Activated CD4-positive, alpha-beta T cell treated with anti-CD3 and anti-CD28 coated beads, Interleukin-2, amount 10 ng/mL, durations not matched to agents 7 days and 5 days (primary cell): ENCODE results near the gene RIPOR3. TPM values are rescaled to one million over a fixed set of nuclear protein-coding genes. Genes with fewer than 3 reads are reported as not detected.
"Not testable (repeated sequence)": the region's sequence is repeated elsewhere in the genome, so short reads cannot be mapped to it uniquely, and the experiment has no call there.

ENCODE experiments used
- CTCF ChIA-PET: fragments of 350-600 bp; sonication (Branson Sonifier 250); formaldehyde crosslinking; loops from one replicate; lab custom pipeline; 2021; ENCODE audit warnings: antibody characterized with exemption; lab: Charles Lee
- POLR2A ChIA-PET: fragments of 350-600 bp; sonication (Branson Sonifier 250); formaldehyde crosslinking; loops from one replicate; lab custom pipeline; 2021; ENCODE audit warnings: antibody characterized with exemption; lab: Charles Lee
- DNase-seq: peaks from one replicate; pipeline ENCODE4 v3.0.0-alpha.2; 2020
- H3K27ac Mint-ChIP-seq: one replicate; pipeline ENCODE4 v1.8.0; 2021; ENCODE audit warnings: mild to moderate bottlenecking, moderate library complexity, mixed read lengths
- H3K27me3 Mint-ChIP-seq: one replicate; pipeline ENCODE4 v1.8.0; 2021; ENCODE audit warnings: mixed read lengths
- H3K36me3 Mint-ChIP-seq: one replicate; pipeline ENCODE4 v1.8.0; 2021; ENCODE audit warnings: low read depth, mixed read lengths
- H3K4me1 Mint-ChIP-seq: one replicate; pipeline ENCODE4 v1.8.0; 2021; ENCODE audit warnings: mixed read lengths
- H3K4me3 Mint-ChIP-seq: one replicate; pipeline ENCODE4 v1.8.0; 2021; ENCODE audit warnings: mild to moderate bottlenecking, moderate library complexity, mixed read lengths
- H3K9me3 Mint-ChIP-seq: one replicate; pipeline ENCODE4 v1.8.0; 2021; ENCODE audit warnings: mixed read lengths
- total RNA-seq, 2 experiments: library from RNA; stranded (reverse); gene quantifications; one replicate each; pipeline ENCODE4 v1.2.3, GENCODE V29; 2021

The RIPOR3 gene
- total RNA-seq, 2 experiments from 2014 or later = not detected

DNA sequence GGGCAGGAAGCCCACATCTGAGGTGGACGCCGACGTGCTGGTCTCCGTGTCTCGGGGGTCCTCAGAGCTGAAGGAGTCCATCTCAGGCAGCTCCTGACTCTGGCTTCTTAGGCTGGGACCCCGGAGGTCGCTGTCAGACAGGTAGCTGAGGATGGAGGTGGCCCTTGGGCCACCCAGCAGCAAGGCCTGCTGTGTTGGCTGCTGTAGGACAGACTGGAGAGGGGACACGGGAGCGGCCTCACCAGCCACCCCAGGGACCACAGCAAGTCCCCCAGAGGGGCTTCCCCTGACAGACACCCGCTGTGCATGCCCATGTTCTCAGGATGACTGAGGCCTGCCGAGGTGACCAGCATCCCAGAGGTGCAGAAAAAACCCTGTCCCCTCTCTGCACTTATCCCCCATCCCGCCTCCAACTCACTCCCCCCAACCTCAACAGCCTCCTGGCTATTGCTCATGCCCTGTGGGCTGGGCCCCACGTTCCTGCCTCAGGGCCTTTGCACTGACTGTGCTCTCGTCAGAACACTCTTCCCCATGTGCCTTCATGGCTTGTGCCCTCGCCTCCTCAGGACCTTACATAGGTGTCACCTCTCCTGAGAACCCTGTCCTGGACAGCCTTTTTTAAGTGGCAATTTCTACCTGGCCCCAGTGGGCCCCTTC, 88.8 kb downstream of the RIPOR3 start:
- Mint-ChIP-seq H3K27me3 (peaks cover 3% of the 10 kb centered on the region), H3K9me3 (no peaks in the 10 kb centered on the region), H3K4me3 (no peak overlapping the region), H3K36me3 (no peaks in the 10 kb centered on the region), H3K4me1 (peaks cover 3% of the 10 kb centered on the region), H3K27ac (no peak overlapping the region)
- ChIA-PET POLR2A (no interaction called here), CTCF (interaction anchor here (1.6 kb wide), 1 partner anchor 14 kb away, joined by 5 read pairs; no protein-coding TSS in a partner anchor)
- no peak for DNase-seq

- H3K4me1 Mint-ChIP-seq = peaks cover 3% of the 10 kb centered on the region
- ChIA-PET POLR2A (no interaction called here), CTCF (interaction anchor here (1.6 kb wide), 1 partner anchor 13 kb away, joined by 5 read pairs; no protein-coding TSS in a partner anchor)
- H3K9me3 Mint-ChIP-seq = no peaks in the 10 kb centered on the region
- H3K27me3 Mint-ChIP-seq = peaks cover 3% of the 10 kb centered on the region
- H3K4me3 Mint-ChIP-seq = no peak overlapping the region
- H3K36me3 Mint-ChIP-seq = no peaks in the 10 kb centered on the region
- no peak overlapping the region for H3K27ac Mint-ChIP-seq
- no peak for DNase-seq
Observed at GRCh38 chr20:50601511-50602431, 89.6 kb downstream of the RIPOR3 start.

GRCh38 chr20:50600281-50600895, 91.0 kb downstream of the RIPOR3 start:
- Mint-ChIP-seq H3K4me1 (peaks cover 3% of the 10 kb centered on the region), H3K27me3 (peaks cover 3% of the 10 kb centered on the region), H3K36me3 (no peaks in the 10 kb centered on the region), H3K27ac (no peak overlapping the region), H3K9me3 (no peaks in the 10 kb centered on the region), H3K4me3 (no peak overlapping the region)
- ChIA-PET POLR2A (no interaction called here), CTCF (no interaction called here)
- DNase-seq = no peak

GRCh38 chr20:50598768-50599167, 92.6 kb downstream of the RIPOR3 start:
- POLR2A ChIA-PET, DNase-seq, H3K27me3 Mint-ChIP-seq, H3K27ac Mint-ChIP-seq, H3K36me3 Mint-ChIP-seq, H3K4me3 Mint-ChIP-seq, H3K4me1 Mint-ChIP-seq, H3K9me3 Mint-ChIP-seq: not testable (repeated sequence)
- CTCF ChIA-PET = interaction anchor here (0.6 to 3.7 kb wide), 3 partner anchors 11 to 342 kb away, joined by 4 to 12 read pairs (median 6); no protein-coding TSS in a partner anchor

DNA sequence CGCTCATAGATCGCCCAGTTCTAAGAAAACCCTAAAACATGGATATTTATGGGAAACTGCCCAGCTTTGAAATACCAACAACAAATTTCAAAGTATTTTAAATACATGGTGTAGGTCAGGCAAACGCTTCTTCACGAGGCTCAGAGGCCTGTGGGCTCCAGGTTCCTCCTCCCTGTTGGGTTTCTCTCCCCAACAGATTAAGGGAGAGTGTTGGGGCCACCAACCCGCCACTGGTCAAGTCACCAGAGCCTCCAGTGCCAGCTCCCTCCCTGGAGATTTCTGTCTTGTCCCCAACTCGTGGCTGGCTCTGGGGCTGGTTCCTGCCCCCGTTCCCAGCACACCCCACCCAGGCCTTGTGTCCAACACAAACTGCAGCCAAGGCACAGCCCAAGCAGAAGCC, 93.3 kb downstream of the RIPOR3 start:
- Mint-ChIP-seq H3K9me3 (no peaks in the 10 kb centered on the region), H3K4me1 (peaks cover 3% of the 10 kb centered on the region), H3K36me3 (no peaks in the 10 kb centered on the region), H3K4me3 (no peak overlapping the region), H3K27ac (no peak overlapping the region), H3K27me3 (peaks cover 3% of the 10 kb centered on the region)
- no peak for DNase-seq
- ChIA-PET POLR2A (no interaction called here), CTCF (interaction anchor here (0.7 to 3.7 kb wide), 2 partner anchors 10 to 28 kb away, joined by 3 to 12 read pairs; no protein-coding TSS in a partner anchor)

DNA sequence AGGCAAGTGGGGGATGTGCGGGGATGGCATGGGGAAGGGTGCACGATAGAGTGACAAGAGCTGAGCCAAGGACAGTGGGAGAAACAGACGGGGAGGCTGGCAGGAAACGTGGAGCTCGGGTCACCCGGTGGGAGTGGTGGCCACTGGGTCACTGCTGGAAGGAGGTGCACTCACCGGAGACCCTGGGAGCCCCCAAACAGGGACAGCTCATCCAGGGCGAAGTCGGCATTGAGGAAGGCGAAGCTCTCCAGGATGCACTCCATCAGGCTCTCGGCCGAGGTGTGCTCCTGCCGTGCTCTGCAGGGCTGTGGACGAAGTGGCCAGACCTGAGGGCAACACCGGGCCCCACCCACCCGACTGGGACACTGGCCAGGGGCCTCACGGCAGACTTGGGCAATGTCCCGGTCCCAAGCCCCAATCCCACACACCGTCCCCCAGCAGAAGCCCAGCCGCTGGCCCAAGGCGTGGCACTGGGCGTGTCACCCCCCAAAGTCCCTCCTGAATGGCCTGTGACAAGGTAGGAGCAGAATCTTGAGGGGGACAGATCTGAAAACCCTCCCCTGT, 93.9 kb downstream of the RIPOR3 start:
- Mint-ChIP-seq H3K36me3 (no peaks in the 10 kb centered on the region), H3K27me3 (peaks cover 3% of the 10 kb centered on the region), H3K9me3 (no peaks in the 10 kb centered on the region), H3K27ac (no peak overlapping the region), H3K4me3 (no peak overlapping the region), H3K4me1 (no peaks in the 10 kb centered on the region)
- DNase-seq = no peak
- CTCF ChIA-PET = interaction anchor here (0.6 to 3.7 kb wide), 4 partner anchors 10 to 581 kb away, joined by 3 to 12 read pairs (median 3); no protein-coding TSS in a partner anchor
- POLR2A ChIA-PET = no interaction called here

- DNase-seq = no peak
- H3K4me3 Mint-ChIP-seq = no peak overlapping the region
- ChIA-PET POLR2A (no interaction called here), CTCF (interaction anchor here (1.5 to 3.7 kb wide), 2 partner anchors 9 to 33 kb away, joined by 4 to 12 read pairs; no protein-coding TSS in a partner anchor)
- no peaks in the 10 kb centered on the region for H3K4me1 Mint-ChIP-seq
- no peak overlapping the region for H3K27ac Mint-ChIP-seq
- H3K9me3 Mint-ChIP-seq = no peaks in the 10 kb centered on the region
- peaks cover 3% of the 10 kb centered on the region for H3K27me3 Mint-ChIP-seq
- no peaks in the 10 kb centered on the region for H3K36me3 Mint-ChIP-seq
Observed at GRCh38 chr20:50596694-50597021, 94.7 kb downstream of the RIPOR3 start.

- ChIA-PET CTCF (interaction anchor here (1.1 to 3.7 kb wide), 3 partner anchors 8 to 33 kb away, joined by 3 to 12 read pairs (median 4); no protein-coding TSS in a partner anchor), POLR2A (no interaction called here)
- Mint-ChIP-seq H3K9me3 (no peaks in the 10 kb centered on the region), H3K27me3 (peaks cover 3% of the 10 kb centered on the region), H3K27ac (peak overlapping the region; percentile 48), H3K4me1 (no peaks in the 10 kb centered on the region), H3K36me3 (peaks cover 1% of the 10 kb centered on the region), H3K4me3 (no peak overlapping the region)
- no peak for DNase-seq
Observed at GRCh38 chr20:50595988-50596693, 95.2 kb downstream of the RIPOR3 start.

DNA sequence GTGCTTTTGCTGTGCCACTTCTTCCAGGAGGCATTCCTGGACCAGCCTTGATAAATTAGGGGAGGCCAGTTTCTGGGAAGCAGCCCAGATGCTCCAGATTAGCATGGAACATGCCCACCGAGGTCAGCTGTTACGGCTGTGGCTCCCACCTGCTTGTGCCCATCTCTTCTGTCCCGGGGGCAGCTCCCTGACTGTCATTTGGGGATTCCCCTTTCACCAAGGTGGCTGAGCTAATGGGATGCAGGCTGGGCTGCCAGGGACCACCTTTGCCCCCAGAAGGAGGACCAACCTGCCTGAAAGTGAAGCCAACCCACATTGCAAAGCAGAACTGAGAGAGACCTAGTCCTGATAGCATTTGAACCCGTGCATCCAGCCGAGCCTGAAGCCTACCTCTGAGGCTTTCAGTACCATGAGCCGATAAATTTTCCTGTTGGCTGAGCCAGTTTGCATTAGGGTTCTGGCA, 95.9 kb downstream of the RIPOR3 start:
- no peaks in the 10 kb centered on the region for H3K4me1 Mint-ChIP-seq
- peaks cover 2% of the 10 kb centered on the region for H3K36me3 Mint-ChIP-seq
- DNase-seq = no peak
- ChIA-PET POLR2A (no interaction called here), CTCF (interaction anchor here (1.1 to 1.5 kb wide), 2 partner anchors 9 to 32 kb away, joined by 3 to 4 read pairs; no protein-coding TSS in a partner anchor)
- no peaks in the 10 kb centered on the region for H3K9me3 Mint-ChIP-seq
- peaks cover 2% of the 10 kb centered on the region for H3K27me3 Mint-ChIP-seq
- no peak overlapping the region for H3K4me3 Mint-ChIP-seq
- H3K27ac Mint-ChIP-seq = no peak overlapping the region

DNA sequence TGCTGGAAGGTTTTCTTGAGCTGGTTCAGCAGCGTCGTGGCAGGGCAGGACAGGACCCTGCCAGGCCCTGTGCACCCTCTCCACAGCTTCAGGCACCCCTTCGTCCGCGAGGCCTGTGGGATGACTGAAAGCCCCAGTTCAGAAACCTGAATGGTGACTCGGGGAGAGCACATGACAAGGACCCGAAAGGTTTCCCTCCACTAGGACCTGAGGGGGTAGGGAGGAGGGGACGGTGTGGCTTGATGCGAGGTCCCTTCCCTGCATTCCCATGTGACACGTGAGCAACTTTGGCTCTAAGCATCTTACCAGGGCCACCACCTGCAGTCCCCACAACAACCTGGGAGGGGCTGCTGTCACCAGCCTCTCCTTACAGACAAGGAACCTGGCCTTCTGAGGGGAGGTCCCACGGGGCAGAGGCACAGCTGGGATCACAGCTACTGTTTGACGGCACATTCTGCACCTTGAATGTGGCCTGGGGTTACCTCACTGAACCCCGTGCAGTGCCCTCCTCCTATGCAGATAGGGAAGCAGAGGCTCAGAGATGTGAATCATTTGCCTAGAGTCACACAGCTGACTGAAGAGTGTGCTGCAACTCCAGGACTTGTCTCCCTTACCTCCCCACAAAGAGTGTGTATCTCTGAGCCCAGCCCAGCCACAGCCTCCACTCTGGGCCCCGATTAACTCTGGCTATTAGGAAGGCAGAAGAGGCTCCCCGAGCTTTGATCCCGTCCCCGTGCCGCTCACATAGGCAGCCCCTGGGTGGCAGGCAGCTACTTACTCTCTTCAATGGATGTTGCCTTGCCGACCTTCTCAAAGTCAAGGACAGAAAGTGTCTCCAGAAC, 96.5 kb downstream of the RIPOR3 start:
- Mint-ChIP-seq H3K36me3 (peaks cover 2% of the 10 kb centered on the region), H3K9me3 (no peaks in the 10 kb centered on the region), H3K4me1 (no peaks in the 10 kb centered on the region), H3K4me3 (no peak overlapping the region), H3K27ac (no peak overlapping the region), H3K27me3 (no peaks in the 10 kb centered on the region)
- no peak for DNase-seq
- ChIA-PET CTCF (no interaction called here), POLR2A (no interaction called here)

DNA sequence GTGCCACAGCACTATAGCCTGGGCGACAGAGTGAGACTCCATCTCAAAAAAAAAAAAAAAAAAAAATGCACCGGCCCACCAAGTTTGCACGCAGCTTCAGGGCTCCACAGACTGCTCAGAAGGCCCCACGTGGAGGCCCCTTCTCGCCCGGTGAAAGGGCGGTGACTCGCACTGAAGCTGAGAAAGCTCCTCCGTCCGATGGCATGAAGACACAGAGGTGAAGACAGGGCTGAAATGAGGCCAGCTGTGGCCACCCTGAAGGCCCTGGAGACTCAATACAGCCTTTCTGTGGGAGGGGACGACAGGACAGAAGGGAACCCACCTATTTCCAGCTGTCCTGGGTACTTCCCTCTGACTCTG, 97.1 kb downstream of the RIPOR3 start:
- Mint-ChIP-seq H3K4me3 (no peak overlapping the region), H3K27ac (no peak overlapping the region), H3K9me3 (no peaks in the 10 kb centered on the region), H3K27me3 (no peaks in the 10 kb centered on the region), H3K4me1 (no peaks in the 10 kb centered on the region), H3K36me3 (peaks cover 4% of the 10 kb centered on the region)
- no peak for DNase-seq
- ChIA-PET CTCF (no interaction called here), POLR2A (no interaction called here)
